H1 (cell line): ENCODE data around the gene SH3BP5. TPM values are rescaled to one million over a fixed set of nuclear protein-coding genes. Genes with fewer than 3 reads are reported as not detected.

Experiments used
- BACH1 ChIP-seq: IDR thresholded peaks from 2 replicates; pipeline ENCODE4 v1.6.1; 2012; ENCODE audit warnings: low read length, improper control_type of control experiment
- EGR1 ChIP-seq: IDR thresholded peaks from 2 replicates; pipeline ENCODE4 v1.6.1; 2011; ENCODE audit warnings: low read depth, low read length, borderline replicate concordance
- KDM4A ChIP-seq: IDR thresholded peaks from one replicate; pipeline ENCODE4 v1.7.1; 2012; ENCODE audit warnings: low read depth, mild to moderate bottlenecking, moderate library complexity, low read length, inconsistent platforms; ENCODE audit not compliant: severe bottlenecking
- RNF2 ChIP-seq: fragments of 200-900, 300-1000 bp; sonication (generic); IDR thresholded peaks from 2 replicates; pipeline ENCODE4 v1.7.1; 2016; ENCODE audit warnings: borderline replicate concordance, low read depth, mild to moderate bottlenecking, antibody characterized with exemption, low read length; ENCODE audit not compliant: poor library complexity, severe bottlenecking; ENCODE audit errors: missing control alignments
- RXRA ChIP-seq: IDR thresholded peaks from 2 replicates; pipeline ENCODE4 v1.6.1; 2011; ENCODE audit warnings: low read depth, mild to moderate bottlenecking, low read length, moderate library complexity; ENCODE audit not compliant: insufficient read depth
- polyA plus RNA-seq, 7 experiments: library from polyadenylated mRNA; depleted of rRNA in 3 of 7; stranded (reverse) in 5 of 7; unstranded in 2 of 7; fragments of >200 nt in 5 of 7; fragments of 200-250 nt in 2 of 7; gene quantifications; 1 replicate in 5 of 7; 2 replicates in 1 of 7; 4 replicates in 1 of 7; pipeline versions ENCODE4 v1.2.1 to v1.2.3, GENCODE V29; 2011 to 2013; ENCODE audit warnings: missing spikeins in 2 of 7, mixed read lengths in 2 of 7
- total RNA-seq: library from RNA; stranded (reverse); fragmentation: NEBNext Ultra II Directional; extraction: Animal tissue kit (Norgen Biotek cat#: 25700); gene quantifications from 2 replicates; pipeline ENCODE4 v1.2.1, GENCODE V29; 2021

The SH3BP5 gene
- total and polyA plus RNA-seq, 2 of the 8 experiments (the other 6 are each of a cell fraction or from before 2014, with no cell fraction given), result 7.1 to 9.7 TPM

DNA sequence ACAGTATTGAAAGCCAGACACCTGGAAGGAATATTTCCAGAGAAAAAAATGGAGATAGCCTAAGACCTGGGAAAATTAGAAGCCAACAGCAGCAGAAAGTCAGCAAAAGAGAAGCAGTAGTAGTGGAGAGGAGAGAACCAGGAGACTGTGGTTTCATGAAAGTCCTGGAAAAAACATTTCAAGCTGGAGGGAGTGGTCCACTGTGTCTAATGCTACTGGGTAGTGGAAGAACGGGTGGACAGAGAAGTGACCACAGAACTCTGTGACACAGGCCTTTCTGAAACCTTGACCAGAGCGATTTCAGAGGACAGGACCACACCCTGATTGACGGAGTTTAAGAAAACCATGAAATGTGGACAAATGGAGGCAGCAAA lies 15.3 kb upstream of the SH3BP5 start (continued):
- TF ChIP-seq BACH1 (no peak), KDM4A (no peak), RXRA (no peak), EGR1 (no peak), RNF2 (no peak)
